PC-9 (cell line): ENCODE data around the gene CMTM8. TPM values are rescaled to one million over a fixed set of nuclear protein-coding genes. Genes with fewer than 3 reads are reported as not detected.

Source experiments
- BruUV-seq: library from RNA; stranded (reverse); fragments of 400-500 nt; replicated peaks from 2 replicates; lab custom pipeline; 2021; lab: Mats Ljungman, UMichigan
- CTCF ChIA-PET: fragments of 300-600 bp; sonication (Branson Sonifier 250); formaldehyde crosslinking; loops from one replicate; lab custom pipeline; 2022; ENCODE audit warnings: antibody characterized with exemption; lab: Charles Lee
- POLR2A ChIA-PET: fragments of 300-600 bp; sonication (Branson Sonifier 250); formaldehyde crosslinking; loops from one replicate; lab custom pipeline; 2022; ENCODE audit warnings: antibody characterized with exemption; ENCODE audit not compliant: unreplicated experiment; lab: Charles Lee
- DNase-seq, 2 experiments: peaks; one replicate each; pipeline versions ENCODE4 v3.0.0 to v3.0.0-alpha.2; 2015 to 2022; ENCODE audit warnings: mixed read lengths in 1 of 2
- H2AFZ ChIP-seq: fragments of 200-600 bp; sonication (generic); 2 replicates; pipeline ENCODE4 v1.8.1; 2017; ENCODE audit warnings: antibody characterized with exemption
- H3F3A ChIP-seq: fragments of 200-600 bp; sonication (generic); 2 replicates; pipeline ENCODE4 v1.8.1; 2017; ENCODE audit warnings: antibody characterized with exemption, mild to moderate bottlenecking, low read depth; ENCODE audit not compliant: insufficient read depth
- H3K27ac ChIP-seq: fragments of 200-600 bp; sonication (generic); 2 replicates; pipeline ENCODE4 v1.6.1; 2016; ENCODE audit warnings: mixed run types
- H3K27me3 ChIP-seq: fragments of 200-600 bp; sonication (generic); 2 replicates; pipeline ENCODE4 v1.6.1; 2016; ENCODE audit warnings: low read depth, mixed run types; ENCODE audit not compliant: insufficient read depth
- H3K36me3 ChIP-seq: fragments of 200-600 bp; sonication (generic); 2 replicates; pipeline ENCODE4 v1.6.1; 2016; ENCODE audit warnings: low read depth, mixed run types
- H3K4me1 ChIP-seq: fragments of 200-600 bp; sonication (generic); replicated peaks from 2 replicates; pipeline ENCODE4 v1.6.1; 2016; ENCODE audit warnings: mixed run types; ENCODE audit not compliant: insufficient read depth
- H3K4me2 ChIP-seq: fragments of 200-600 bp; sonication (generic); 2 replicates; pipeline ENCODE4 v1.6.1; 2017; ENCODE audit warnings: mixed run types
- H3K4me3 ChIP-seq: fragments of 200-600 bp; sonication (generic); 2 replicates; pipeline ENCODE4 v1.6.1; 2016; ENCODE audit warnings: mixed run types
- H3K79me2 ChIP-seq: fragments of 200-600 bp; sonication (generic); 2 replicates; pipeline ENCODE4 v1.6.1; 2017; ENCODE audit warnings: low read depth, mixed run types
- H3K9me2 ChIP-seq: fragments of 200-600 bp; sonication (generic); 2 replicates; pipeline ENCODE4 v1.8.1; 2017; ENCODE audit warnings: mild to moderate bottlenecking; ENCODE audit not compliant: insufficient read depth
- H3K9me3 ChIP-seq: fragments of 200-600 bp; sonication (generic); 2 replicates; pipeline ENCODE4 v1.8.1; 2016; ENCODE audit warnings: low read depth; ENCODE audit not compliant: insufficient read depth
- H4K20me1 ChIP-seq: fragments of 200-600 bp; sonication (generic); 2 replicates; pipeline ENCODE4 v1.8.1; 2017; ENCODE audit not compliant: insufficient read depth
- CTCF ChIP-seq: fragments of 200-600 bp; sonication (generic); conservative IDR thresholded peaks from 2 replicates; pipeline ENCODE4 v1.6.1; 2017; ENCODE audit warnings: mixed run types, antibody characterized with exemption, mild to moderate bottlenecking, moderate library complexity
- EZH2 ChIP-seq: fragments of 200-600 bp; sonication (generic); IDR thresholded peaks from 2 replicates; pipeline ENCODE4 v1.8.0; 2017; ENCODE audit warnings: antibody characterized with exemption, low read depth
- intact Hi-C: fragments of 100-400 bp; cut with micrococcal nuclease; formaldehyde crosslinking; loops from one replicate; pipeline ENCODE4 v1.10.0; 2022; ENCODE audit not compliant: unreplicated experiment
- total RNA-seq: library from RNA; stranded (reverse); gene quantifications from 2 replicates; pipeline ENCODE4 v1.2.3, GENCODE V29; 2021

Gene CMTM8
- total RNA-seq, 1 experiment from 2014 or later = 17.8 TPM

DNA sequence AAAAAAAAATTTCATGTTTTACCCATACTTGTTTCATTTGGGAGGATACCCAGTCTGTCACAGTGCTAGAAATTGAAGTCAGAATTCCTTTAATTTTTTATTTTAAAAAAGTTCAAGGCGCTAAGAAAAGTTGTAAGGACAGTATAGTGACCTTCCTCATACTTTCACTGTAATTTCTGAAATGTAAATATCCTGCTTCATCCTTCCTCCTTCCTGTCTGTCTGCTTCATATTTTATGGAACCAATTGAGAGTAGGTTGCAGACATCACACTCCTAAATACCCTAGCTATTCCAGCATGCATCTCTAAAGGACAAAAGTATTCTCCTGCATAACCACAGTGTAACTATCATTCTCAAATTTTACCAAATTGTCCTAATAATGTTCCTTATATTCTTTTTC, 35.8 kb downstream of the CMTM8 start:
- no peak overlapping the region for H3K4me3 ChIP-seq
- intact Hi-C loops = no loop called here
- no peaks in the 10 kb centered on the region for H4K20me1 ChIP-seq
- peaks cover 19% of the 10 kb centered on the region for H3K79me2 ChIP-seq
- no TSS peak for BruUV-seq
- ChIA-PET POLR2A (no interaction called here), CTCF (interaction anchor here (0.7 kb wide), 1 partner anchor 29 kb away, joined by 4 read pairs; no protein-coding TSS in a partner anchor)
- H3K36me3 ChIP-seq = no peaks in the 10 kb centered on the region; the same call in 1 of the 2 replicates
- TF ChIP-seq EZH2 (no peak), CTCF (no peak)
- H3K27me3 ChIP-seq = no peaks in the 10 kb centered on the region
- H2AFZ ChIP-seq = no peak overlapping the region
- peaks cover 42% of the 10 kb centered on the region for H3K4me1 ChIP-seq
- H3K27ac ChIP-seq = no peak overlapping the region
- H3F3A ChIP-seq = peaks cover 25% of the 10 kb centered on the region
- H3K9me2 ChIP-seq = no peaks in the 10 kb centered on the region
- no peaks in the 10 kb centered on the region for H3K9me3 ChIP-seq
- H3K4me2 ChIP-seq = no peak overlapping the region
- DNase-seq = no peak

GRCh38 chr3:32275506-32275905, 37.0 kb downstream of the CMTM8 start:
- Histone ChIP-seq H3K4me2 (peak overlapping the region; percentile 64), H3K27ac (peak overlapping the region; percentile 89), H3K79me2 (peaks cover 19% of the 10 kb centered on the region), H3K36me3 (no peaks in the 10 kb centered on the region; the same call in 1 of the 2 replicates), H4K20me1 (no peaks in the 10 kb centered on the region), H3K9me3 (no peaks in the 10 kb centered on the region), H3K4me1 (peaks cover 49% of the 10 kb centered on the region), H2AFZ (no peak overlapping the region), H3F3A (peaks cover 25% of the 10 kb centered on the region), H3K27me3 (no peaks in the 10 kb centered on the region), H3K4me3 (peak overlapping the region; percentile 21; the same call in 1 of the 2 replicates), H3K9me2 (no peaks in the 10 kb centered on the region)
- POLR2A ChIA-PET = no interaction called here
- BruUV-seq = no TSS peak
- CTCF ChIA-PET = no interaction called here
- no peak for TF ChIP-seq EZH2
- no peak for DNase-seq
- intact Hi-C loops = no loop called here

DNA sequence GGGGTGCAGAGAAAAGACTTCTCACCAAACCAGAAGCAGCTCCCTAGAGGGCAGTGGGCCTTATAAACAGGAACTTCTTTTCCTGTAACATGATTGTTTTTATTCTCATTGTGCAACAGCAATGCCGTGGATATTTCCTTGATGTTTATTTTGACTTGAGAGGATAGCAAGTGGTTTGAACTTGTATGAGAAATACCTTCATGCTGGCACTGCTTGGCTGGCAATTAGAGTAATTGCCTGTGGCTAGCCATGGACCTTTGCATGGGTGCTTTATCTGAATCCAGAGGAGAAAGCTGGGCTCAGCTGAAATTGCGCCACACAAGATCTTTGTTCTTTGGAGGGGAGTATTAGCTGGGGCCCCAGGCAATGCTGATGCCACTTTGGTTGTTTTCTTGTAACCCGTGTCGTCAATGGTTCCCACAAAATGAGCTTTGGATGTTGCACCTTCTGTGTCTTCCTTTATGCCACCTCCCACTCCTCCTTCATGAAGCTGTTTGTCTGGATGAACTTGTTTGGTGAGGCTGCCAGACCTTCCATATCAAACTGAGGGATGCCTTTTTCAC, 37.9 kb downstream of the CMTM8 start:
- Histone ChIP-seq H3K4me1 (peaks cover 56% of the 10 kb centered on the region), H3K9me3 (no peaks in the 10 kb centered on the region), H3K27ac (peak overlapping the region; percentile 89), H3K4me2 (peak overlapping the region; percentile 64), H3K9me2 (no peaks in the 10 kb centered on the region), H3K36me3 (no peaks in the 10 kb centered on the region; the same call in 1 of the 2 replicates), H3F3A (peaks cover 25% of the 10 kb centered on the region), H3K4me3 (peak overlapping the region; percentile 21; the same call in 1 of the 2 replicates), H4K20me1 (no peaks in the 10 kb centered on the region), H2AFZ (no peak overlapping the region), H3K79me2 (peaks cover 19% of the 10 kb centered on the region), H3K27me3 (no peaks in the 10 kb centered on the region)
- intact Hi-C loops = loop anchor here (1.0 kb wide), 1 partner anchor 27 kb away; no protein-coding TSS in a partner anchor
- BruUV-seq = no TSS peak
- ChIA-PET CTCF (interaction anchor here (0.5 to 0.7 kb wide), 4 partner anchors 20 to 46 kb away, joined by 3 to 5 read pairs (median 3); no protein-coding TSS in a partner anchor), POLR2A (interaction anchor here (0.7 kb wide), 1 partner anchor 231 kb away, joined by 5 read pairs; no protein-coding TSS in a partner anchor)
- DNase-seq = peak; percentile 61 to 86
- TF ChIP-seq EZH2 (no peak), CTCF (no peak)
